Bronchial epithelial cell (primary cell): Measurements from ENCODE around the gene SENP3. TPM values are rescaled to one million over a fixed set of nuclear protein-coding genes. Genes with fewer than 3 reads are reported as not detected.

Experiments used
- DNase-seq: peaks from one replicate; pipeline ENCODE4 v3.0.0-alpha.2; 2010; ENCODE audit warnings: low read depth
- FAIRE-seq: peaks from 2 replicates; lab custom pipeline; 2011; peaks lifted over from hg19 to GRCh38; lab: Jason Lieb, UNC
- H3K27me3 ChIP-seq: 2 replicates; pipeline ENCODE4 v1.5.1; 2011; ENCODE audit warnings: low read length; ENCODE audit not compliant: control insufficient read depth, insufficient read depth
- H3K36me3 ChIP-seq: 2 replicates; pipeline ENCODE4 v1.5.1; 2011; ENCODE audit warnings: low read length; ENCODE audit not compliant: control insufficient read depth, insufficient read depth
- H3K4me3 ChIP-seq: 2 replicates; pipeline ENCODE4 v1.5.1; 2011; ENCODE audit warnings: mild to moderate bottlenecking, low read depth, low read length, control low read depth
- total RNA-seq: library from RNA; depleted of rRNA; stranded (reverse); fragments of >200 nt; gene quantifications from 2 replicates; pipeline ENCODE4 v1.2.1, GENCODE V29; 2014
- TF ChIP-seq, protein P1 (sequence below): IDR thresholded peaks from 2 replicates; pipeline ENCODE4 v1.5.1; 2011; ENCODE audit warnings: mild to moderate bottlenecking, moderate library complexity, low read length, control low read depth, inconsistent platforms; ENCODE audit not compliant: insufficient read depth, severe bottlenecking

Gene SENP3
- total RNA-seq, 1 donor from 2014 or later = 129 TPM

DNA sequence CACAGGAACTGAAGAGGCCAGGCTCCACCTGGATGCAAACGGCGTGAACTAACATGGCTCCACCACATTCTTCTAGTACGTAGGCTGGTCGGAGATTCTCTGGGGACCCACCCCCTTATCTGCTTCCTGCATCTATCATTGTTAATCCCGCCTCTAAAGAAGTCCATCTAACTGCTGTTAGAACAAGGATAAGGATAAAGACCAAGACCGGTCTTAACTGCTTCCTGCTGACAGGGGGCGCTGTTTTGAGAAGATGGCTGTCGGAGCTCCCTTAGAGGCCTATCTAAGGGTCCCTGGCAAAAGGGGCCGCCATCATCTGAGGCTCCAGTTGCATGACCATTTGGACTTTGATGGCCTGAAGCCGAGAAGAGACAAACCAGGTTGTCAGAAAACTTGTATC lies 38.7 kb upstream of the SENP3 start:
- DNase-seq (no peak), FAIRE-seq (no peak)
- Histone ChIP-seq H3K36me3 (no peaks in the 10 kb centered on the region), H3K4me3 (no peak overlapping the region), H3K27me3 (no peaks in the 10 kb centered on the region)
- TF ChIP-seq, protein P1, sequence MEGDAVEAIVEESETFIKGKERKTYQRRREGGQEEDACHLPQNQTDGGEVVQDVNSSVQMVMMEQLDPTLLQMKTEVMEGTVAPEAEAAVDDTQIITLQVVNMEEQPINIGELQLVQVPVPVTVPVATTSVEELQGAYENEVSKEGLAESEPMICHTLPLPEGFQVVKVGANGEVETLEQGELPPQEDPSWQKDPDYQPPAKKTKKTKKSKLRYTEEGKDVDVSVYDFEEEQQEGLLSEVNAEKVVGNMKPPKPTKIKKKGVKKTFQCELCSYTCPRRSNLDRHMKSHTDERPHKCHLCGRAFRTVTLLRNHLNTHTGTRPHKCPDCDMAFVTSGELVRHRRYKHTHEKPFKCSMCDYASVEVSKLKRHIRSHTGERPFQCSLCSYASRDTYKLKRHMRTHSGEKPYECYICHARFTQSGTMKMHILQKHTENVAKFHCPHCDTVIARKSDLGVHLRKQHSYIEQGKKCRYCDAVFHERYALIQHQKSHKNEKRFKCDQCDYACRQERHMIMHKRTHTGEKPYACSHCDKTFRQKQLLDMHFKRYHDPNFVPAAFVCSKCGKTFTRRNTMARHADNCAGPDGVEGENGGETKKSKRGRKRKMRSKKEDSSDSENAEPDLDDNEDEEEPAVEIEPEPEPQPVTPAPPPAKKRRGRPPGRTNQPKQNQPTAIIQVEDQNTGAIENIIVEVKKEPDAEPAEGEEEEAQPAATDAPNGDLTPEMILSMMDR = peak; percentile 10

DNA sequence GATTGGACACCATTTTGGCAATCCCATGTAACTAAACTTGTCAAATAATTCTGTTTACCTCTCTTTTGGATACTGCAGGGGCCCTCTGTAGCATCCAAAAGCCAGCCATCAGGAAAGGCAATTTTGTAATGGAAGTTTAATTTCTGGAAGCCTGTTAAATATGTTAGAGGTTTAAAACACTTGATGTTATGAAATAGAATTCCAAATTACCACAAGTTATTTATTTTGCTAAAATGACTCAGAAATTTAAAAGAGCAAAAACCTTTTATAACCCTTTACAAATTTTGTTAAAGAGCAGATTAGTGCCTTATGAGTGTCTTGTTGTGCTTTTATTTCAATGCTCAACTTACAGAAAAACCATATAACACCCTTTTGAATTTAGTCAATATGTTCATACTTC lies 32.9 kb upstream of the SENP3 start:
- no peaks in the 10 kb centered on the region for H3K27me3 ChIP-seq
- no peak for FAIRE-seq
- no peaks in the 10 kb centered on the region for H3K36me3 ChIP-seq
- TF ChIP-seq, protein P1 = no peak
- no peak for DNase-seq
- no peak overlapping the region for H3K4me3 ChIP-seq

GRCh38 chr17:7530023-7530900 lies 31.5 kb upstream of the SENP3 start:
- H3K4me3 ChIP-seq = no peak overlapping the region
- FAIRE-seq (no peak), DNase-seq (no peak)
- H3K27me3 ChIP-seq = no peaks in the 10 kb centered on the region
- TF ChIP-seq, protein P1 = no peak
- no peaks in the 10 kb centered on the region for H3K36me3 ChIP-seq

GRCh38 chr17:7538050-7538449 lies 23.7 kb upstream of the SENP3 start:
- Histone ChIP-seq H3K27me3 (no peaks in the 10 kb centered on the region), H3K36me3 (no peaks in the 10 kb centered on the region), H3K4me3 (no peak overlapping the region)
- TF ChIP-seq, protein P1 = no peak
- FAIRE-seq (no peak), DNase-seq (no peak)

GRCh38 chr17:7538891-7539545 lies 22.7 kb upstream of the SENP3 start:
- no peaks in the 10 kb centered on the region for H3K27me3 ChIP-seq
- no peak for FAIRE-seq
- no peak for DNase-seq
- no peak overlapping the region for H3K4me3 ChIP-seq
- TF ChIP-seq, protein P1 = no peak
- H3K36me3 ChIP-seq = no peaks in the 10 kb centered on the region
